HG03108 (cell line): ENCODE measurements around the gene COL26A1.
"Not testable (repeated sequence)": the region's sequence is repeated elsewhere in the genome, so short reads cannot be mapped to it uniquely, and the experiment has no call there.

Experiments used
- ATAC-seq: cut with Tn5 transposase; IDR thresholded peaks from one replicate; pipeline ENCODE4 v1.9.1; 2021; ENCODE audit warnings: moderate library complexity; ENCODE audit not compliant: unreplicated experiment

COL26A1 gene

DNA sequence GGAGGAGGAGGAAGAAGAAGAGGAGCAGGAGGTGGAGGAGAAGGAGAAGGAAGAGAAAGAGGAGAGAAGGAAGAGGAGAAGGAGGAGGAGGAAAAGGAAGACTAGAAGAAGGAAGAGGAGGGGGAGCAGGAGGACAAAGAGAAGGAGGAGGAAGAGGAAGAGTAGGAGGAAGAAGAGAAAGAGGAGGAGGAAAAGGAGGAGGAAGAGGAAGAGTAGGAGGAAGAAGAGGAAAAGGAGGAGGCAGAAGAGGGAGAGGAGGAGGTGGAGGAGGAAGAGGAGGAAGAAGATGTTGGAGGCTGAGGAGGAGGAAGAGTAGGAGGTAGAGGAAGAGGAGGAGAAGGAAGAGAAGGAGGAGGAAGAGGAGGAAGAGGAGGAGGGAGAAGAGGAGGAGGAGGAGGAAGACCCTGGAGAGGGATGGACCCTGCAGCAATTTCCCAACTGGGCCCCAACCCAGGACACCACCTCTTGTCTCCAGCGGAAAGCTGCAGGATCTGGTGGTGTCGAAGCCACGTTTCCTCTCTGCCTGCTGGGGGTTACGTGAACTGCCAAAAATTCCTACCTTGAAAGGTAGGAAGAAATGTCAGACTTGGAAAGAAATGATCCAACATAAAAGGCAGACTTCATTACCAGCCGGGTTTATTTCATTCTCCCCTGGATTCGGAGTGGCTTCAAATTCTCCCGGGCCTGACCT lies 38.9 kb downstream of the COL26A1 start:
- ATAC-seq: no peak

DNA sequence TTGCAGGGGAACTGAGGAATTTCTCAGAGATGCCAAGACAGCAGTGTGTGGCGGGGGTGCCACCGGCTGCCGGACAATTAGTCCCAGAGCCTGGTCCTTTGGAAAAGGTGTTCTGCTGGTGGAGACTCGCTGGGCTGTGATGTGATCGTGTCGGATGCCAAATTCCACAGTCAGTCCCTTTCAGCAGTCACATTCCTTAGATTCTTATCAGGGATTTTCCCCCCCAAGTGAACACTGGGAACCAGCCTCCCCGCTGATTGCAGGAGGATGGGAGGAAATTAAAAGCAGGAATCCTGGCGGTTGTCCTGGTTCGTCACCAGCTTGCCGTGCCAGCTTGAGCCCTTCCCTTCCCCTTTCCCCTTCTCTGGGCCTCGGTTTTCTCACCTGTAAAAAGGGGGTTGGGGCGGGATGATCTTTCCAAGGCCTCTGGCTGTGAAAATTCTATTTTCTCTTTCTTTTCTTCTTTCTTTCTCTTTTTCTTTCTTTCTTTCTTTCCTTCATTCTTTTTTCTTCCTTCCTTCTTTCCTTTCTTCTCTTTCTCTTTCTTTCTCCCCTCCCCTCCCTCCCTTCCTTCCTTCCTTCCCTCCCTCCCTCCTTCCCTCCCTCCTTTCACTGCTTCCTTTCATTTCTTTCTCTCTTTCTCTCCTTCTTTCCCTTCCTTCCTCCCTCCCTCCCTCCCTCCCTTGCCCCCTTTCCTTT lies 39.6 kb downstream of the COL26A1 start:
- no peak for ATAC-seq

DNA sequence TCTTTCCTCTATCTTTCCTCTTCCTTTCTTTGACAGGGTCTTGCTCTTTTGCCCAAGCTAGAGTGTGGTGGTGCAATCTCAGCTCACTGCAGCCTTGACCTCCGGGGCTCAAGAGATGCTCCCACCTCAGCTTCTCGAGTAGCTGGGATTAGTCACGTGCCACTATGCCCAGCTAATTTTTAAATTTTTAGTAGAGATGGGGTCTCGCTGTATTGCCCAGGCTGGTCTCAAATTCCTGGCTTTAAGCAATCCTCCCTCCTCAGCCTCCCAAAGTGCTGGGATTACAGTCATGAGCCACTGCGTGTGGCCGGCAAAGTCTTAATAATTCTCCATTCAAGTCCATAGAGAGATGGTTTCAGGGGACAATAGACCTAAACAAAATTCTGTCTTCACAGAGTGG lies 40.2 kb downstream of the COL26A1 start:
- ATAC-seq: no peak

GRCh38 chr7:101405474-101406067 lies 42.9 kb downstream of the COL26A1 start:
- no peak for ATAC-seq

DNA sequence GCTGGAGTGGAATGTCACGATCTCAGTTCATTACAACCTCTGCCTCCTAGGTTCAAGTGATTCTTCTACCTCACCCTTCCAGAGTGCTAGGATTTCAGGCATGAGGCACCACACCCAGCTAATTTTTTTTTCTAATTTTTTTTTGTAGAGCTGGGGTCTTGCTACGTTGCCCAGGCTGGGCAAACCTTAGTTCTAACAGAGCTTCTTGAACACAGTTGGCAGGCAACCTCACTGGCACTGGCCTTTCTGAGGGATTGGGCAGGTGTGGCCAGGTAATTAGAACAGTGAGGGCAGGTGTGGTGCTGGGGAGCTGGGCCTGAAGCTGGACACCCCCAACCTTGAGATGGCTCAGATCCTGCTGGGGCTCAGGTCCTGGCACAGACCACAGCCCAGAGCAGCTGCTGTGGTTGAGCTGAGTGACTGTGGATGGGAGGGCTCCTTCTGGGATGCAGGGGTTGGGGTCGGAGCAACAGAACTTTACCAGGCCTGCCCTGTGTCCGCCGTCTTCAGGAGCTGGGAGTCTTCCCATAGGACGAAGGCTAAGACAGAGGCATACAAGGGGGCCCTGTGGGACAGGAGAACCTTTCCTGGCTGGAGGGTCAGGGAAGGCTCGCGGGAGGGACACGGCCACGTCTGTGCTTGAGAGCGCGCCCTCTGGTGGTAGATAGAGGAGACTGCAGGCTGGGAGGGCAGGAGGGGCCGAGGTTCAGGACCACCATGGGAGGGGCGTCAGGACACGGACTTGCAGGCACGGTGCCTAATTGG lies 48.2 kb downstream of the COL26A1 start:
- no peak for ATAC-seq

DNA sequence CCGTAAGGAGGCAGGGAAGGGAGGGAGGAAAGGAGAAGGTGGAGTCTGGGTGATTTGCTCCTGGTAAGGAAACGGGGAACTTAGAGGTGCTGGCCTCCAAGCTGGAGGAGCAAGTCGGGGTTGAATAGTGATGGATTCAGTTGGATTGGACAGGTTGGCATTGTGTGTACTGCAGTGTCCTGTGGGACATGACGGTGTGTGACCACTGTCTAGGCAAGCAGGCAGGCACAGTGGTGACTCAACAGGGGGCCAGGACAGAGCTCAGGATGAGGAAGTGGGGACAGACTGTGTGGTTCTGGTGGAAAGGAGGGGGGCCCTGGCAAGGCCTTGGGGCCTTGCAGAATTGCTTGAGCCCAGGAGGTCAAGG lies 48.8 kb downstream of the COL26A1 start:
- no peak for ATAC-seq

DNA sequence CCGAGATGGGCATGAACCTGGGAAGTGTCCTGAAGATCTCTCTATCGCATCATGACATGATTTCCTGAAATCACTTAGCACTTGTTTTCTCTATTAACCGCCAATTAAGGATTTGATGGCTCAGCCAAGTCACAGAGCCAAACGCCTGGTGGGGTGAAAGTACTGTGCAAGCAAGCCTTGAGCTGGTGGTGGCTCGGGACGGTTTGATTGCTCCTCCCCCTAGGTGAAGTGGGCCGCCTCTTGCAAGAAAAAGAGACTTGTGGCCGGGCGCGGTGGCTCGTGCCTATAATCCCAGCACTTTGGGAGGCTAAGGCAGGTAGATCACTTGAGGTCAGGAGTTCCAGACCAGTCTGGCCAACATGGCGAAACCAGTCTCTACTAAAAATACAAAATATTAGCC lies 50.3 kb downstream of the COL26A1 start:
- ATAC-seq: no peak

- ATAC-seq: no peak
These were observed 56.0 kb downstream of the COL26A1 start for GRCh38 chr7:101418694-101419093.

- ATAC-seq: no peak
These were observed 57.2 kb downstream of the COL26A1 start for GRCh38 chr7:101419831-101420230.

DNA sequence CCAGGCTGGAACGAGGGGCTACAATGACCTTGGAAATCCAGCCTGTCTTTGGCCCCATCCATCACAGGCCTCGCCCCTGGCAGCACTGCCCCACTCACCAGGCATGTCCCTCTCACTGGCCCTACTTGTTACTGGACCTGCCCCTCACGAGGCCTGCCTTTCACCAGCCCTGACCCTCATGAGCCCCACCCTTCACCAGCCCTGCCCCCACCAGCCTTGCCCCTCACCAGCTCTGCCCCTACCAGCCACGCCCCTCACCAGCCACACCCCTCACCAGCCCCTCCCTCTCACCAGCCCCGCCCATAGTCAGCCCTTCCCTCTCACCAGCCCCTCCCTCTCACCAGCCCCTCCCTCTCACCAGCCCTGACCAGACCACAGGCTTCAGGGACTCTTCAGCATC lies 57.8 kb downstream of the COL26A1 start:
- no peak for ATAC-seq

DNA sequence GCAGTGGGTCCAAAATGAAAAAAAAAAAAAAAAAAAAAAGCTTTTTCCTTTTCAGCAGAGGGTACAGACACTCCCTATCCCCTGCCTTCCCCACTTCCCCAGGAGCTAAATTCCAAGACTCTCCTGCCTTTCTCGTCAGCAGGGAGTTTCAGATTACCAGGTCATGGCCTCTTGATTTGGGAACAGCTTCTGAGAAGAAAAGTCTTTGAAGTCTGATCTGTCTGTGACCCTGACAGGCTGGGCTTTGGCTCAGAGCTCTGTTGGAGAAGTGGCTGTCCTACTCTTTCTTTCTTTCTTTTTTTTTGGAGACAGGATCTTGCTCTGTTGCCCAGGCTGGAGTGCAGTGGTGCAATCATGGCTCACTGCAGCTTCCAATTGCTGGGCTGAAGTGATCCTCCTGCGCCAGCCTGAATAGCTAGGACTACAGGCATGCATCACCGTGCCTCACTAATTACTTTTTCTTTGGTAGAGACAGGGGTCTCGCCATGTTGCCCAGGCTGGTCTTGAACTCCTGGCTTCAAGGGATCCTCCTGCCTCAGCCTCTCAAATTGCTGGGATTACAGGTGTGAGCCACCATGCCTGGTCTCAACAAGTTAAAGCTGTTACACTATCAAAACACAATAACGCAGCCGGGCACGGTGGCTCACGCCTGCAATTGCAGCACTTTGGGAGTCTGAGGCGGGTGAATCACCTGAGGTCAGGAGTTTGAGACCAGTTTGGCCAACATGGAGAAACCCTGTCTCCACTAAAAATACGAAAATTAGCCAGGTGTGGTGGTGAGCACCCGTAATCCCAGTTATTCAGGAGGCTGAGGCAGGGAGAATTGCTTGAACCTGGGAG lies 59.9 kb downstream of the COL26A1 start:
- ATAC-seq: no peak

DNA sequence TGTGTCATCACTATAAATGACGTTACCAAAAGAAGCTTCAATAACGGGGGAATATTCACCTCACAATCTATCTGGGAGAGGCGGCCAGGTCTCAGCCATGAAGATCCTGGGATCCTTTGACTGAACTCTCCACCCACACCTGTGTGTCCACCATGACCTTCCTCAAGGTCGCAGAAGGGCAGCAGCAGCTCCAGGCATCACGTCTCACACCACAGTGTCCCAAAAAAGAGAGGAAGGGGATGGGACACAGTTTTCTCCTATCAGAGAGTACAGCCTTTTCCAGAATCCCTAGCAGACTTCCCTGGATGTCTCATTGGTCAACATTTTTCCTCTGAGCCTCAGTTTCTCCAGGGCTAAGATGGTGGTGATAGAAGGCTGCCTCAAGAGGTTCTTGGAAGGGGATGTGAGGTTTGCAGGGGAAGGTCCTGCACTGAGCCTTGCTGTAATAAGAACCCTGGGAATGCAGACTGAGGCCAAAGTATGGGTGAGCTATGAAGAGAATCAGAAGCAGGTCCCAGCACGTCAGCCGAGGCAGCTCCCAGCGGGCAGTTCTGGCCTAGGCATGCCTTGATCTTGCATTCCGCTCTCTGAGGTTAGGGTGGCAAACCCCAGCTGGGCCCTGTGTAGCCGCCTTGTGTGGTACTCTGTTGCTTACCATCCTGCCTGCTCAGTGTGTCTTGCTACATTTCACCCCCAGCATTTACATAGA lies 63.8 kb downstream of the COL26A1 start:
- ATAC-seq: no peak

- ATAC-seq: no peak
These were observed 65.6 kb downstream of the COL26A1 start for GRCh38 chr7:101428093-101428866.

GRCh38 chr7:101432316-101432715 lies 69.6 kb downstream of the COL26A1 start:
- no peak for ATAC-seq

- no peak for ATAC-seq
These were observed 71.0 kb downstream of the COL26A1 start for GRCh38 chr7:101433688-101434087.

GRCh38 chr7:101434155-101434554 lies 71.5 kb downstream of the COL26A1 start:
- ATAC-seq: not testable (repeated sequence)

- ATAC-seq: no peak
These were observed 73.0 kb downstream of the COL26A1 start for GRCh38 chr7:101435461-101436220.

DNA sequence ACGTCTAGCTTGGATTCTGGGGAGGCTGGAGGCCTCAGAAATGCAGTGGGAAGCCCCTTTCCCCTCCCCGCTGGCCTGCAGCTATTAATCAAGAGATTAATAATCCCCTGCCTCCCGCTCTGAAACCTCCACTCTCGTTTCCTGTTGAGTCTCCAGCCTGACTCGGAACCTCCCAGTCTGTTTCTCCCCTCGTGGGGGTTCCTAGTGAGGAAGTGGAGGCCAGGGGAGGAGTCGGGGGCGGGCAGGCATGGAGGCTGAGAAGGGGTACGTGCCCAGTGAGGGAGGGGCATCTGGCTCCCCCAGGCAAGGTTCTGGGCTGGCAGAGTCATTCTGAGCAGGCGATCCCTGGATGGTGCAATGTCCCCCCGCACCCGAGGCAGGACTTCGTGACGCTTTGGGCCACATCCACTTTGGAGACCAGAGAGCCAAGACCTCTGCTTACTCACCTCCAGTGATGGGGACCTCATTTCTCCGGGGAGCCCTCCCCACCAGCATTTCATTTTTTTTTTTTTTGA lies 73.6 kb downstream of the COL26A1 start:
- no peak for ATAC-seq
